Measurements from ENCODE around the gene ADAMTS6.
"Not testable (repeated sequence)": the region's sequence is repeated elsewhere in the genome, so short reads cannot be mapped to it uniquely, and the experiment has no call there.

ADAMTS6 gene

GRCh38 chr5:65327582-65327981 lies 154.1 kb downstream of the ADAMTS6 start:
- DNase-seq (ENCODE audit: low read depth): peak; percentile 86
- TF ChIP-seq, protein P1, sequence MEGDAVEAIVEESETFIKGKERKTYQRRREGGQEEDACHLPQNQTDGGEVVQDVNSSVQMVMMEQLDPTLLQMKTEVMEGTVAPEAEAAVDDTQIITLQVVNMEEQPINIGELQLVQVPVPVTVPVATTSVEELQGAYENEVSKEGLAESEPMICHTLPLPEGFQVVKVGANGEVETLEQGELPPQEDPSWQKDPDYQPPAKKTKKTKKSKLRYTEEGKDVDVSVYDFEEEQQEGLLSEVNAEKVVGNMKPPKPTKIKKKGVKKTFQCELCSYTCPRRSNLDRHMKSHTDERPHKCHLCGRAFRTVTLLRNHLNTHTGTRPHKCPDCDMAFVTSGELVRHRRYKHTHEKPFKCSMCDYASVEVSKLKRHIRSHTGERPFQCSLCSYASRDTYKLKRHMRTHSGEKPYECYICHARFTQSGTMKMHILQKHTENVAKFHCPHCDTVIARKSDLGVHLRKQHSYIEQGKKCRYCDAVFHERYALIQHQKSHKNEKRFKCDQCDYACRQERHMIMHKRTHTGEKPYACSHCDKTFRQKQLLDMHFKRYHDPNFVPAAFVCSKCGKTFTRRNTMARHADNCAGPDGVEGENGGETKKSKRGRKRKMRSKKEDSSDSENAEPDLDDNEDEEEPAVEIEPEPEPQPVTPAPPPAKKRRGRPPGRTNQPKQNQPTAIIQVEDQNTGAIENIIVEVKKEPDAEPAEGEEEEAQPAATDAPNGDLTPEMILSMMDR (conservative IDR thresholded peaks at IDR 0.05; ENCODE audit: low read depth, low read length): no peak
- no peak overlapping the region for H3K4me3 ChIP-seq (ENCODE audit: low read depth, low read length)

DNA sequence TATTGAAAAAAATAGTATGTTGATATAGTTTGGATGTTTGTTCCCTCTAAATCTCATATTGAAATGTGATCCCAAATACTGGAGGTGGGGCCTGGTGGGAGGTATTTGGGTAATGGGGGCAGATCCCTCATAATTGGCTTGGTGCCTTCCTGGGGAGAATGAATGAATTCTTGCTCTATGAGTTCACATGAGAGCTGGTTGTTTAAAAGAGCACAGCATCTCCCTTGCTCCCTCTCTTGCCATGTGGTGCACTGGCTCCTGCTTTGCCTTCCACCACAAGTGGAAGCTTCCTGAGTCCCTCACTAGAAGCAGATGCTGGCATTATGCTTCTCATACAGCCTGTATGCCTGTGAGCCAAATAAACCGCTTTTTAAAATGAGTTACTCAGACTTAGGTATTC lies 154.8 kb downstream of the ADAMTS6 start:
- H3K4me3 ChIP-seq (ENCODE audit: low read depth, low read length): no peak overlapping the region
- TF ChIP-seq, protein P1 (conservative IDR thresholded peaks at IDR 0.05; ENCODE audit: low read depth, low read length): no peak
- peak; percentile 64 for DNase-seq (ENCODE audit: low read depth)

- DNase-seq (ENCODE audit: low read depth): no peak
- H3K4me3 ChIP-seq (ENCODE audit: low read depth, low read length): no peak overlapping the region
- TF ChIP-seq, protein P1 (conservative IDR thresholded peaks at IDR 0.05; ENCODE audit: low read depth, low read length): no peak
These were observed 157.5 kb downstream of the ADAMTS6 start for GRCh38 chr5:65324226-65324625.

DNA sequence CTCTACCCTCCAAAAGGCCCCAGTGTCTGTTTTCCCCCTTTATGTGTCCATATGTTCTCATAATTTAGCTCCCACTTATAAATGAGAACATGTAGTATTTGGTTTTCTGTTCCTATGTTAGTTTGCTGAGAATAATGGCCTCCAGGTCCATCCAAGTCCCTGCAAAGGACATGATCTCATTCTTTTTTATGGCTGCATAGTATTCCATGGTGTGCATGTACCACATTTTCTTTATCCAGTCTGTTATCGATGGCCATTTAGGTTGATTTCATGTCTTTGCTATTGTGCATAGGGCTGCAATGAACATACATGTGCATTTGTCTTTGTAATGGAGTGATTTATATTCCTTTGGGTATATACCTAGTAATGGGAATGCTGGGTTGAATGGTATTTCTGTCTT lies 161.0 kb downstream of the ADAMTS6 start:
- not testable (repeated sequence) for DNase-seq (ENCODE audit: low read depth); H3K4me3 ChIP-seq (ENCODE audit: low read depth, low read length)

- TF ChIP-seq, protein P1 (conservative IDR thresholded peaks at IDR 0.05; ENCODE audit: low read depth, low read length): no peak
- DNase-seq (ENCODE audit: low read depth): no peak
- H3K4me3 ChIP-seq (ENCODE audit: low read depth, low read length): no peak overlapping the region
These were observed 161.5 kb downstream of the ADAMTS6 start for GRCh38 chr5:65320250-65320649.

DNA sequence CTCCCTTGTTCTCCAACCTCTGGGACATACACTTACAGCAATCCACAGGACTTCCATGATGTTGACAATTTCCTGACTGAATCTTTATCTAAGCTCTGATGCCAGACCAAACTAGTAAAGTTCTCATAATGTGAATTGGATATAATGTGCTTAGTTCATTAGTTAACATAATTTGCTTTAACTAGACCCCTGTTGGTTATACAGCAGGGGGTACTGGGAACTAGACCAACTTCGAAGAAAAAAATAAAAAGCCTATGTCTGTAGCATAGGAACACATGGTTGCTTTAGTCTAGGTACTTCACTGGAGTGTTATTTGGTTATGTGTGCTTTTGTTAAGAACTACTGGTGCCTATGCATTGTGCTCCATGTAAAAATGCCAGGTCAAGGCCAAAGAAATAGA lies 173.8 kb downstream of the ADAMTS6 start:
- TF ChIP-seq, protein P1 (conservative IDR thresholded peaks at IDR 0.05; ENCODE audit: low read depth, low read length): no peak
- no peak overlapping the region for H3K4me3 ChIP-seq (ENCODE audit: low read depth, low read length)
- no peak for DNase-seq (ENCODE audit: low read depth)

DNA sequence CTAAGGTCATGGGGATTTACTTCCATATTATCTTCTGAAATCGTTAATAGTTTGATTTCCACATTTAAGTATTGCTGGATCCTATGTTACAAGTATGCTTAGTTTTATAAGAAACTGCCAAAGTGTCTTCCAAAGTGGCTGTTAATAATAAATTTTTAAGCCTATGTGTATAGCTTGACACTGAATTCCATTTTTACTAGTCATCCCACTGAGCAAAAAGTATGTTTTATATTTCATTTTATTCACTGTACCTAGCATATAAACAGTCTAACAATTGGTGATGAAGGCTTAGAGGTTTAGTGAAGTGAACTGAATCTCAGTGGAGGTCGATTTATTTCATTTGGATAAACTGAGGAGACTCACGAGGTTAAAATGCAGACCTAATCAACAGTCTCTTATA lies 174.6 kb downstream of the ADAMTS6 start:
- no peak overlapping the region for H3K4me3 ChIP-seq (ENCODE audit: low read depth, low read length)
- DNase-seq (ENCODE audit: low read depth): peak; percentile 41
- TF ChIP-seq, protein P1 (conservative IDR thresholded peaks at IDR 0.05; ENCODE audit: low read depth, low read length): no peak

- peak; percentile 72 for DNase-seq (ENCODE audit: low read depth)
- H3K4me3 ChIP-seq (ENCODE audit: low read depth, low read length): no peak overlapping the region
- TF ChIP-seq, protein P1 (conservative IDR thresholded peaks at IDR 0.05; ENCODE audit: low read depth, low read length): no peak
These were observed 175.8 kb downstream of the ADAMTS6 start for GRCh38 chr5:65305913-65306312.

All from choroid plexus epithelial cell (primary cell).